Measurements from ENCODE around the gene IL17RD. TPM values are rescaled to one million over a fixed set of nuclear protein-coding genes. Genes with fewer than 3 reads are reported as not detected.
A peak's percentile ranks its signal among the peaks of the same experiment; 100 is the strongest.

The IL17RD gene
- total RNA-seq, 1 donor from 2014 or later = 17.2 TPM

- no peaks in the 10 kb centered on the region for H3K27me3 ChIP-seq
- intact Hi-C loops (cut with DNase I) = loop anchor here (10.0 kb wide), 1 partner anchor 165 kb away; no protein-coding TSS in a partner anchor
- H3K4me1 ChIP-seq = peaks cover 9% of the 10 kb centered on the region
- H3K4me3 ChIP-seq = peak overlapping the region; percentile 43 to 44
- no peaks in the 10 kb centered on the region for H3K9me3 ChIP-seq
- H3K36me3 ChIP-seq = no peaks in the 10 kb centered on the region
- peak in 1 of 2 donors; percentile 84 for DNase-seq (ENCODE audit: extremely low spot score in 2 of 2)
- no peak overlapping the region for H3K27ac ChIP-seq
- peak in 1 of 2 donors; percentile 29 for TF ChIP-seq POLR2AphosphoS5 (IDR thresholded peaks at IDR 0.05; ENCODE audit: insufficient read depth in 1 of 2, low read depth in 1 of 2)
- TF ChIP-seq POLR2A (IDR thresholded peaks at IDR 0.05) = no peak
- peak; percentile 61 to 89 (median 73) for TF ChIP-seq CTCF (IDR thresholded peaks at IDR 0.05)
Observed at GRCh38 chr3:57169872-57170623, 4.9 kb upstream of the IL17RD start.

GRCh38 chr3:57169108-57169507 is 4.0 kb upstream of the IL17RD start:
- TF ChIP-seq POLR2AphosphoS5 (IDR thresholded peaks at IDR 0.05; ENCODE audit: insufficient read depth in 1 of 2, low read depth in 1 of 2) (no peak), POLR2A (IDR thresholded peaks at IDR 0.05) (no peak), CTCF (IDR thresholded peaks at IDR 0.05) (no peak)
- H3K9me3 ChIP-seq = no peaks in the 10 kb centered on the region
- peak in 1 of 2 donors; percentile 42 for DNase-seq (ENCODE audit: extremely low spot score in 2 of 2)
- intact Hi-C loops (cut with DNase I) = loop anchor here (10.0 kb wide), 1 partner anchor 164 kb away; no protein-coding TSS in a partner anchor
- H3K27ac ChIP-seq = no peak overlapping the region
- peaks cover 17% of the 10 kb centered on the region for H3K4me1 ChIP-seq
- H3K27me3 ChIP-seq = no peaks in the 10 kb centered on the region
- H3K4me3 ChIP-seq = no peak overlapping the region
- H3K36me3 ChIP-seq = no peaks in the 10 kb centered on the region

GRCh38 chr3:57168151-57168550 is 3.0 kb upstream of the IL17RD start:
- intact Hi-C loops (cut with DNase I) = loop anchor here (10.0 kb wide), 1 partner anchor 163 kb away; no protein-coding TSS in a partner anchor
- peak in 1 of 2 donors; percentile 78 for DNase-seq (ENCODE audit: extremely low spot score in 2 of 2)
- TF ChIP-seq POLR2AphosphoS5 (IDR thresholded peaks at IDR 0.05; ENCODE audit: insufficient read depth in 1 of 2, low read depth in 1 of 2) (no peak), CTCF (IDR thresholded peaks at IDR 0.05) (no peak), POLR2A (IDR thresholded peaks at IDR 0.05) (no peak)

GRCh38 chr3:57166660-57167059 is 1.5 kb upstream of the IL17RD start:
- no peaks in the 10 kb centered on the region for H3K9me3 ChIP-seq
- TF ChIP-seq CTCF (IDR thresholded peaks at IDR 0.05) = no peak
- TF ChIP-seq POLR2AphosphoS5 (IDR thresholded peaks at IDR 0.05; ENCODE audit: insufficient read depth in 1 of 2, low read depth in 1 of 2) = no peak
- no peak for TF ChIP-seq POLR2A (IDR thresholded peaks at IDR 0.05)
- no peaks in the 10 kb centered on the region for H3K27me3 ChIP-seq
- DNase-seq (ENCODE audit: extremely low spot score in 2 of 2) = peak in 1 of 2 donors; percentile 70
- no peak overlapping the region for H3K27ac ChIP-seq
- no peak overlapping the region for H3K4me3 ChIP-seq
- peaks cover 40% of the 10 kb centered on the region for H3K4me1 ChIP-seq
- intact Hi-C loops (cut with DNase I) = loop anchor here (1.0 to 10.0 kb wide), 2 partner anchors 57 to 162 kb away; no protein-coding TSS in a partner anchor
- H3K36me3 ChIP-seq = no peaks in the 10 kb centered on the region

More at GRCh38 chr3:57168151-57168550, 3.0 kb upstream of the IL17RD start:
- H3K9me3 ChIP-seq = no peaks in the 10 kb centered on the region
- H3K27me3 ChIP-seq = no peaks in the 10 kb centered on the region
- peaks cover 27% of the 10 kb centered on the region for H3K4me1 ChIP-seq
- no peaks in the 10 kb centered on the region for H3K36me3 ChIP-seq
- no peak overlapping the region for H3K4me3 ChIP-seq
- H3K27ac ChIP-seq = no peak overlapping the region

- TF ChIP-seq CTCF (IDR thresholded peaks at IDR 0.05) (no peak), POLR2A (IDR thresholded peaks at IDR 0.05) (no peak), POLR2AphosphoS5 (IDR thresholded peaks at IDR 0.05; ENCODE audit: insufficient read depth in 1 of 2, low read depth in 1 of 2) (no peak)
- intact Hi-C loops (cut with DNase I) = loop anchor here (1.0 to 10.0 kb wide), 2 partner anchors 58 to 161 kb away; no protein-coding TSS in a partner anchor
- peak in 1 of 2 donors; percentile 58 for DNase-seq (ENCODE audit: extremely low spot score in 2 of 2)
- Histone ChIP-seq H3K4me1 (peaks cover 50% of the 10 kb centered on the region), H3K4me3 (no peak overlapping the region), H3K27me3 (no peaks in the 10 kb centered on the region), H3K9me3 (no peaks in the 10 kb centered on the region), H3K36me3 (no peaks in the 10 kb centered on the region), H3K27ac (no peak overlapping the region)
Observed at GRCh38 chr3:57165641-57166040, 488 bp upstream of the IL17RD start.

All from vagina (tissue), 2 donors.